ENCODE data around the gene ANKRD66.
"Not testable (repeated sequence)": the region's sequence is repeated elsewhere in the genome, so short reads cannot be mapped to it uniquely, and the experiment has no call there.

DNA sequence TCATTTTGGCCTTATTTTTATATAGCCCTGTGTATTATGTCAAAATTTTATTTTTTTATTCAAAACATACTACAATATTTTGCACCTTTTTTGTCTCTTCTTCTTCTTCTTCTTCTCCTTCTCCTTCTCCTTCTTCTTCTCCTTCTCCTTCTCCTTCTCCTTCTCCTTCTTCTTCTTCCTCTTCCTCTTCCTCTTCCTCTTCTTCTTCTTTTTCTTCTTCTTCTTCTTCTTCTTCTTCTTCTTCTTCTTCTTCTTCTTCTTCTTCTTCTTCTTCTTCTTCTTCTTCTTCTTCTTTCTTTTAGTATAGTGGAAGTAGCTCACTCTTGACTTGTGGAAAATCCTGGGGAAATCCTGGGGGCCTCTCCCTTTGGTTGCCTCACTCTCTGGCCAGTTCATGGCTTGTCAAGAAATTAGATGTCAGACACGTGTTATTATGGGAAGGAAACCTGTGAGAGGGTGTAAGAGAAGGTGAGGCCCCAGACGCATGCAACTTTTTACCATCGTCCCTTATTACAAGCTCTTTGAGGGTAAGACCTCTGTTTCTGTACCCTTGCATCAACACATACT, 2.5 kb upstream of the ANKRD66 start:
- TF ChIP-seq, protein P1, sequence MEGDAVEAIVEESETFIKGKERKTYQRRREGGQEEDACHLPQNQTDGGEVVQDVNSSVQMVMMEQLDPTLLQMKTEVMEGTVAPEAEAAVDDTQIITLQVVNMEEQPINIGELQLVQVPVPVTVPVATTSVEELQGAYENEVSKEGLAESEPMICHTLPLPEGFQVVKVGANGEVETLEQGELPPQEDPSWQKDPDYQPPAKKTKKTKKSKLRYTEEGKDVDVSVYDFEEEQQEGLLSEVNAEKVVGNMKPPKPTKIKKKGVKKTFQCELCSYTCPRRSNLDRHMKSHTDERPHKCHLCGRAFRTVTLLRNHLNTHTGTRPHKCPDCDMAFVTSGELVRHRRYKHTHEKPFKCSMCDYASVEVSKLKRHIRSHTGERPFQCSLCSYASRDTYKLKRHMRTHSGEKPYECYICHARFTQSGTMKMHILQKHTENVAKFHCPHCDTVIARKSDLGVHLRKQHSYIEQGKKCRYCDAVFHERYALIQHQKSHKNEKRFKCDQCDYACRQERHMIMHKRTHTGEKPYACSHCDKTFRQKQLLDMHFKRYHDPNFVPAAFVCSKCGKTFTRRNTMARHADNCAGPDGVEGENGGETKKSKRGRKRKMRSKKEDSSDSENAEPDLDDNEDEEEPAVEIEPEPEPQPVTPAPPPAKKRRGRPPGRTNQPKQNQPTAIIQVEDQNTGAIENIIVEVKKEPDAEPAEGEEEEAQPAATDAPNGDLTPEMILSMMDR (IDR thresholded peaks at IDR 0.05) = not testable (repeated sequence)
- TF ChIP-seq EP300 (IDR thresholded peaks at IDR 0.05); HDAC2 (IDR thresholded peaks at IDR 0.05); CBX2 (IDR thresholded peaks at IDR 0.05; ENCODE audit: borderline replicate concordance, low read depth); ZC3H11A (IDR thresholded peaks at IDR 0.05): not testable (repeated sequence)
- TF ChIP-seq, protein P2, sequence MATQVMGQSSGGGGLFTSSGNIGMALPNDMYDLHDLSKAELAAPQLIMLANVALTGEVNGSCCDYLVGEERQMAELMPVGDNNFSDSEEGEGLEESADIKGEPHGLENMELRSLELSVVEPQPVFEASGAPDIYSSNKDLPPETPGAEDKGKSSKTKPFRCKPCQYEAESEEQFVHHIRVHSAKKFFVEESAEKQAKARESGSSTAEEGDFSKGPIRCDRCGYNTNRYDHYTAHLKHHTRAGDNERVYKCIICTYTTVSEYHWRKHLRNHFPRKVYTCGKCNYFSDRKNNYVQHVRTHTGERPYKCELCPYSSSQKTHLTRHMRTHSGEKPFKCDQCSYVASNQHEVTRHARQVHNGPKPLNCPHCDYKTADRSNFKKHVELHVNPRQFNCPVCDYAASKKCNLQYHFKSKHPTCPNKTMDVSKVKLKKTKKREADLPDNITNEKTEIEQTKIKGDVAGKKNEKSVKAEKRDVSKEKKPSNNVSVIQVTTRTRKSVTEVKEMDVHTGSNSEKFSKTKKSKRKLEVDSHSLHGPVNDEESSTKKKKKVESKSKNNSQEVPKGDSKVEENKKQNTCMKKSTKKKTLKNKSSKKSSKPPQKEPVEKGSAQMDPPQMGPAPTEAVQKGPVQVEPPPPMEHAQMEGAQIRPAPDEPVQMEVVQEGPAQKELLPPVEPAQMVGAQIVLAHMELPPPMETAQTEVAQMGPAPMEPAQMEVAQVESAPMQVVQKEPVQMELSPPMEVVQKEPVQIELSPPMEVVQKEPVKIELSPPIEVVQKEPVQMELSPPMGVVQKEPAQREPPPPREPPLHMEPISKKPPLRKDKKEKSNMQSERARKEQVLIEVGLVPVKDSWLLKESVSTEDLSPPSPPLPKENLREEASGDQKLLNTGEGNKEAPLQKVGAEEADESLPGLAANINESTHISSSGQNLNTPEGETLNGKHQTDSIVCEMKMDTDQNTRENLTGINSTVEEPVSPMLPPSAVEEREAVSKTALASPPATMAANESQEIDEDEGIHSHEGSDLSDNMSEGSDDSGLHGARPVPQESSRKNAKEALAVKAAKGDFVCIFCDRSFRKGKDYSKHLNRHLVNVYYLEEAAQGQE (IDR thresholded peaks at IDR 0.05) = not testable (repeated sequence)
